ENCODE results near the gene CCAR1.
"Not testable (repeated sequence)": the region's sequence is repeated elsewhere in the genome, so short reads cannot be mapped to it uniquely, and the experiment has no call there.

Gene CCAR1

GRCh38 chr10:68720793-68721672 is at the start of gene CCAR1:
CCAR1 (plus strand) TSS chr10:68721239; CDS start chr10:68722505, 1,266 bp downstream.
- peak; percentile 94 to 95 for DNase-seq

GRCh38 chr10:68684413-68684812 is 36.6 kb upstream of the CCAR1 start:
- no peak for DNase-seq

GRCh38 chr10:68696018-68696417 is 25.0 kb upstream of the CCAR1 start:
- no peak for DNase-seq

GRCh38 chr10:68697106-68697505 is 23.9 kb upstream of the CCAR1 start:
- DNase-seq: no peak

- no peak for DNase-seq
Measured at GRCh38 chr10:68700197-68700596, 20.8 kb upstream of the CCAR1 start.

GRCh38 chr10:68705548-68705947 is 15.5 kb upstream of the CCAR1 start:
- no peak for DNase-seq

GRCh38 chr10:68708987-68709386 is 12.1 kb upstream of the CCAR1 start:
- not testable (repeated sequence) for DNase-seq

- not testable (repeated sequence) for DNase-seq
Measured at GRCh38 chr10:68713065-68713464, 8.0 kb upstream of the CCAR1 start.

GRCh38 chr10:68717435-68717834 is 3.6 kb upstream of the CCAR1 start:
- DNase-seq: no peak

GRCh38 chr10:68721673-68722335 is 765 bp downstream of the CCAR1 start:
- no peak for DNase-seq

- no peak for DNase-seq
Measured at GRCh38 chr10:68725016-68725415, 4.0 kb downstream of the CCAR1 start.

- DNase-seq: no peak
Measured at GRCh38 chr10:68727146-68727545, 6.1 kb downstream of the CCAR1 start.

- DNase-seq: no peak
Measured at GRCh38 chr10:68732651-68733050, 11.6 kb downstream of the CCAR1 start.

GRCh38 chr10:68734349-68734748 is 13.3 kb downstream of the CCAR1 start:
- no peak for DNase-seq

- DNase-seq: no peak
Measured at GRCh38 chr10:68735119-68735518, 14.1 kb downstream of the CCAR1 start.

- not testable (repeated sequence) for DNase-seq
Measured at GRCh38 chr10:68735739-68736138, 14.7 kb downstream of the CCAR1 start.

- not testable (repeated sequence) for DNase-seq
Measured at GRCh38 chr10:68740676-68741075, 19.6 kb downstream of the CCAR1 start.

- no peak for DNase-seq
Measured at GRCh38 chr10:68742397-68742796, 21.4 kb downstream of the CCAR1 start.

- DNase-seq: no peak
Measured at GRCh38 chr10:68752711-68753350, 31.8 kb downstream of the CCAR1 start.

GRCh38 chr10:68756246-68756645 is 35.2 kb downstream of the CCAR1 start:
- no peak for DNase-seq

GRCh38 chr10:68756766-68757165 is 35.7 kb downstream of the CCAR1 start:
- no peak for DNase-seq

- DNase-seq: no peak
Measured at GRCh38 chr10:68759223-68759863, 38.3 kb downstream of the CCAR1 start.

- no peak for DNase-seq
Measured at GRCh38 chr10:68759967-68760366, 38.9 kb downstream of the CCAR1 start.

Measured in stimulated activated CD4-positive, alpha-beta T cell treated with anti-CD3 and anti-CD28 coated beads, Interleukin-2, amount 100 ng/mL, for 48 hours (primary cell).